Stimulated activated CD8-positive, alpha-beta memory T cell treated with anti-CD3 and anti-CD28 coated beads, Interleukin-15, amount 100 ng/mL, for 1 hour (primary cell): Measurements from ENCODE around the gene ZNF485.
A peak's percentile ranks its signal among the peaks of the same experiment; 100 is the strongest.
"Not testable (repeated sequence)": the region's sequence is repeated elsewhere in the genome, so short reads cannot be mapped to it uniquely, and the experiment has no call there.

Source experiments
- DNase-seq: peaks from one replicate; pipeline ENCODE4 v3.0.0-alpha.2; 2020; ENCODE audit warnings: low read depth

The ZNF485 gene

GRCh38 chr10:43606323-43607198 is at the start of gene ZNF485:
ZNF485 (plus strand) TSS chr10:43606438; CDS start chr10:43607051, 613 bp downstream.
- peak; percentile 29 for DNase-seq

- DNase-seq = no peak
Observed at GRCh38 chr10:43557214-43557613, 49.0 kb upstream of the ZNF485 start.

DNA sequence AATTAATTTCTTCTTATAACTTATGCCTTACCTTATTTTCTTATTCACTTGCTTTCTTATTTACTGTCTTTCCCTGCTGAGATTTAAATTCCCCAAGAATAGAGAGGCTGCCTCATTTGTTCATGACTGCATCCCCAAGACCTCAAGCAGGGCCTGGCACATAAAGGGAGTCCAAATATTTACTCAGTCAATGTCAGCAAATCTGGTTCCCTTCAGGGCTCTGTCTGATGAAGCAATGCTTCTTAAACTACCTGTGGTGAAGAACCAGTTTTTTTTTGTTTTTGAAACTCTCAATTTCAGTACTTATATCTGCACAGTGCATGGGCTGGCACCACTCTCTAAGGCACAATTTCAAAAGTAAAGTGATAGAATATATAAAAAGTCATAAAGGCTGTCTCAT is 36.6 kb upstream of the ZNF485 start:
- DNase-seq = no peak

DNA sequence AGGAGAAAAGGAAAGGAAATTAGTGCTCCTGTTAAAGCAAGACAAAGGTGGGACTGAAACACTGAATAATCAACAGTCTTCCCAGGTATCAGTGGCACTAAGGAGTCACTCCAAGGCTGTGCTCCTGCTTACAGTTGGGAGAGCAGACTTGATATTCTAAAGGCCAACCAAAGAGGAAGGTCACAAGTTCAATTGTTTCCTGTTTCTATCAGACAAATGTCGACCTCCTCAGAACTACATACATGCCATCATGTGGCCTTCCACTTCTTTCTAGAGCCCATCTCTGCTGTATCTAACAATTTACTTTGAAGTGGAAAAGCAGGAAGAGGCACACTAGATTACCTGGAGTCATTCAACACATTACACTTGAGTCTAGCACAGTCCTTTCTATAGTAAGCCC is 35.3 kb upstream of the ZNF485 start:
- DNase-seq = no peak

DNA sequence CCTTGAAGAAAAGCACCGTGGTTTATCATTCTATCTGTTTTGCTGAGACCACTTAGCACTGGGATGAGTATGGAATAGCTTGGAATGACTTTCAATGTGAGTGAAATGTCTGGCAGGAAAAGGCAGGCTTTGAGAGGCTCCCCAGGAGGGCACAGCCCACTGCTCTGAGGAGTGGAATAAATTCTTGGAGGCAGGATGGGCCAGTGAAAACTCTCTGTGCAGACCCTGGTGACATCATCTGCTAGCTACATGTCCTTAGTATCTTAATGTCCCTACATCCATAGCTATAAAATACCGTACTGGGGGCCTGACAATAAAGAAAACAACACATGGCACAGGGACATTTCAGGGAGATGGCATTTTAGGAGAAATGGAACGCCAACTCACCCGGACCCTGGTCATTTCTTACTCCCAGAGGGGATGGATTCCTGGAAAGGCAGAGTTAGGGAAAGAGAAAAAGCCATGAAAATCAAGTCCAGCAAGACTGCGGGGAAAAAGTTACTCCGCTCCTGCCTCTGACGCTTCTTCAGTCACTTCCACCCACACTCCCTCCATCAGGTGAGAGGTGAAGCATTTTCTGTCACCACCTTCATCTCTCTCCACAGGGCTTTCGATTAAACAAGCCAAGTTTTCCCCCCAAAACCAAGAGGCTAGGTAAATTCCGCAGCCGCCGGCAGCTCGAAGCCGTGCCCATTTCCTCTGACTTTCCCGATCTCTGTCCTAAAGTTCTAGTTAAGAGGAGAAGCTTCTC is 32.8 kb upstream of the ZNF485 start:
- no peak for DNase-seq

- peak; percentile 62 for DNase-seq
Observed at GRCh38 chr10:43574001-43574892, 32.0 kb upstream of the ZNF485 start, which contains the start of gene ZNF239. ZNF239 (minus strand) TSS chr10:43574616; CDS start chr10:43558079, 16,537 bp downstream.

DNA sequence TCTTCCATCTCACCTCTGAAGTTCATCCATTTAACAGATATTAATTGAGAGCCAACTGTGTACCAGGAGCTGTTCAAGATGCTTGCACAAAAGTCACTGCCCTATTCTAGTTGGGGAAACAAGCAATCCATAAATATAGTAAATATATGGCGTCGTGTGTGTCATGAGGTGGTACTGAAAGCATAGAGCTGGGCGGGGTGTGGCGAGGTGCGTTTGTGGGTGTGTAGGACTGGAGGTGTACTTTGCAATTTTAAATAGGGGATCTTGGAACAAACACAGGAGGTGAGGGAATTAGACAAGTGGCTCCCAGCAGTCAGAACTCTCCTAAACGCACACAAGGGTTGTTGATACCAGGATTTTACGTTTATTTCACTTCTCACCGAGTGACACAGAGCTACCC is 31.3 kb upstream of the ZNF485 start:
- DNase-seq = no peak

GRCh38 chr10:43576062-43576461 is 30.2 kb upstream of the ZNF485 start:
- DNase-seq = no peak

- no peak for DNase-seq
Observed at GRCh38 chr10:43576580-43576979, 29.7 kb upstream of the ZNF485 start.

DNA sequence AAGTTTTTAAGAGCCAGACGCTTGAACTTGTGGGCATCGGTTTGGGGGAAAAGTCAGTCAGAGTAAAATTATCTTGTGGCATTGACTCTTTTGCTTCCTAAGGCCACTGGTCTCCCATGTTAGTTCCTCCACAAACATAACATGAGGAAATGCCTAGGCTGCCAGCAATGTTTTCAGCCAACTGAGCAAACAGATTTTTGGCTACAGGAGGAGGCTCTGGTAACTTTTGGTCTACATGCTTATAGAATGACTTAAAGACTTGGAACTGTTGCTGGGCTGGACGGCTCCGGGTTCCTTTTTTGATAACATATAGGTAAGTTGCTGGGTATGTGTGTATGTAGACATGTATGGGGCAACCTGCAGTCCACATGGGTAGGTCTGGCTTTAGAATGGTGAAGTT is 22.2 kb upstream of the ZNF485 start:
- DNase-seq = no peak

DNA sequence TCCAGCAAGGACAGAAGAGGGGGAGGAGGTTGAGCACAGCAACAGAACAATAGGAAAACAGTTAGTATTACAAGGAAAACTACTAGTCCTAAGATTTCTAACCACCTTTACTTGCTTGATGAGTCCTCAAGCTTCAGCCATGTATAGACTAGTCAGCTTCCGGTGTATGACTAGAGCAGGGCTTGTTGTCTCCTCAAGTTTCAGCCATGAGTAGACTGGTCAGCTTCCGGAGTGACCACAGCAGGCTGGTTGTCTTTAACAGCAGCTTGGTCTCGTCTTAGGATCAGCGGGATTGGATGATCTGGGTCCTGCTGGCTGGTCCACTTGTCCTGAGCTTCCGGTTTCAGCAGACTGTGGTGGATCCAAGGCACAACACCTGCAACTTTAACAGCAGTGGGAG is 21.2 kb upstream of the ZNF485 start:
- no peak for DNase-seq

- DNase-seq = no peak
Observed at GRCh38 chr10:43585981-43586729, 20.1 kb upstream of the ZNF485 start.

DNA sequence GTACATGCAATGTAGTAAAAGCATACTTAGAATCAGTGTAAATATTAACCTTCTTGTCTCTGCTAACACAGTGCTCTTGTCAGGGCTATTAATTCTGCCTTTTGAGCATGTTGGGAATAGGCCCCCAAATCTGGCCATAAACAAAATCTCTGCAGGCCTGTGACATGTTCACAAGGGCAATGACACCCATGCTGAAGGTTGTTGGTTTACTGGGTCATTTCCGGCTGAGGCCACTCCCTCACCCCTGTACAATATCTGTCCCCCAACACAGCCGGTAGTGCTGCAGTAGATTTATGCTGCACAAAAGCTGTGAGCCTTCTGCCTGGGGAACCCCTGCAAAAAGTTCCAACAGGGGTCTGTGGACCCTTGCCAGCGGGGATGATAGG is 19.5 kb upstream of the ZNF485 start:
- DNase-seq = not testable (repeated sequence)

DNA sequence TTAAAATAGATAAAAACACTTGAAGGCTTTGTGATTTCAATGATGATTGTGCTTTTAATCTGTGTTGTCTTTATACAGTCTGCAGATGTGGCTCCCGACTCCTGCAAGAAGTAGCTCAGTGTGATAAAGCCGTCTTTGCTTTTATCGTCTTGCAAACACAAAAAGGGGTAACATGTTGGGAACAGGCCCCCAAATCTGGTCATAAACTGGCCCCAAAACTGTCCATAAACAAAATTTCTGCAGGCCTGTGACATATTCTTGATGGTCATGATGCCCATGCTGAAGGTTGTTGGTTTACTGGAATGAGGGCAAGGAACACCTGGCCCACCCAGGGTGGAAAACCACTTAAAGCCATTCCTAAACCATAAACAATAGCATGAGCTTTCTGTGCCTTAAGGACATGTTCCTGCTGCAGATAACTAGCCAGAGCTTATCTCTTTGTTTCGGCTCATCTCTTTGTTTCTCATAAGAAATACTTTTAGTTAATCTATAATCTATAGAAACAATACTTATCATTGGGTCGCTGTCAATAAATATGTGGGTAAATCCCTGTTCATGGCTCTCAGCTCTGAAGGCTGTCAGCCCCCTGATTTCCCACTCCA is 14.8 kb upstream of the ZNF485 start:
- no peak for DNase-seq

GRCh38 chr10:43594944-43595589 is 11.2 kb upstream of the ZNF485 start:
- DNase-seq = no peak

GRCh38 chr10:43595739-43596298 is 10.4 kb upstream of the ZNF485 start:
- DNase-seq = peak; percentile 10

DNA sequence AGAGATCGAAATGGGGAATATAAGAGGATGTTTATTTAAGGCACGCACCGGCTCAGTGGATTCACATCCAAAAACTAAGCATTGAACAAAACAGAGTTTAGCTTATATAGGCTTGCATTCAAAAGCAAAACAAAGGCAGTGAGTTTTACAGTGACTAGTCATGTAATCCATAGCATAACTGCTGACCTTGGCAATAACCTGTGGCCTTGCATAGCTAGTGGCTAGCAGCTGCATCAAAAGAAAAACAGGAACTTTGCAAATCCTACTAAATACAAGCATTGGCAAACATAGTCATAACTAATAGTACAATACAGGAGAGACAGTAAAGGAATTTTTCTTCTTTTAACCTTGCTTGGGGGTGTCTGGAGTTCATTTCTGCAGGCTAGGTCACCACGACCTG is 9.7 kb upstream of the ZNF485 start:
- DNase-seq = no peak

- DNase-seq = no peak
Observed at GRCh38 chr10:43598446-43598845, 7.8 kb upstream of the ZNF485 start.

- DNase-seq = no peak
Observed at GRCh38 chr10:43599333-43599732, 6.9 kb upstream of the ZNF485 start.

- DNase-seq = not testable (repeated sequence)
Observed at GRCh38 chr10:43601576-43601975, 4.7 kb upstream of the ZNF485 start.
